ENCODE results near the gene WNT2B.
A peak's percentile ranks its signal among the peaks of the same experiment; 100 is the strongest.

Gene WNT2B

DNA sequence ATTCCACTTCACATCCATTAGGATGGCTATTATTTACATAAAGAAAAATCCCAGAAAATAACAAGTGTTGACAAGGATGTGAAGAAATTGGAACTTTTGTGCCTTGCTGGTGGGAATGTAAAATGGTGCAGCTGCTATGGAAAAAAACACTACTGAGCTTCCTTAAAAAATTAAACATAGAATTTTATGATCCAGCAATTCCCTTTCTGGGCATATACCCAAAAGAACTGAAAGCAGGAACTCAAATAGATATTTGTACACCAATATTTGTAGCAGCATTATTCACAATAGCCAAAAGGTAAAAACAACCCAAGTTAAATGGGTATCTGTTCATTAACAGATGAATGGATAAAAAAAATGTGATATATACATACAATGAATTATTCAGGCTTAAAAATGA, 45.6 kb downstream of the WNT2B start:
- no peak for DNase-seq (ENCODE audit: low read depth)
- no peak overlapping the region for H3K4me3 ChIP-seq (ENCODE audit: low read length)
- TF ChIP-seq, protein P1, sequence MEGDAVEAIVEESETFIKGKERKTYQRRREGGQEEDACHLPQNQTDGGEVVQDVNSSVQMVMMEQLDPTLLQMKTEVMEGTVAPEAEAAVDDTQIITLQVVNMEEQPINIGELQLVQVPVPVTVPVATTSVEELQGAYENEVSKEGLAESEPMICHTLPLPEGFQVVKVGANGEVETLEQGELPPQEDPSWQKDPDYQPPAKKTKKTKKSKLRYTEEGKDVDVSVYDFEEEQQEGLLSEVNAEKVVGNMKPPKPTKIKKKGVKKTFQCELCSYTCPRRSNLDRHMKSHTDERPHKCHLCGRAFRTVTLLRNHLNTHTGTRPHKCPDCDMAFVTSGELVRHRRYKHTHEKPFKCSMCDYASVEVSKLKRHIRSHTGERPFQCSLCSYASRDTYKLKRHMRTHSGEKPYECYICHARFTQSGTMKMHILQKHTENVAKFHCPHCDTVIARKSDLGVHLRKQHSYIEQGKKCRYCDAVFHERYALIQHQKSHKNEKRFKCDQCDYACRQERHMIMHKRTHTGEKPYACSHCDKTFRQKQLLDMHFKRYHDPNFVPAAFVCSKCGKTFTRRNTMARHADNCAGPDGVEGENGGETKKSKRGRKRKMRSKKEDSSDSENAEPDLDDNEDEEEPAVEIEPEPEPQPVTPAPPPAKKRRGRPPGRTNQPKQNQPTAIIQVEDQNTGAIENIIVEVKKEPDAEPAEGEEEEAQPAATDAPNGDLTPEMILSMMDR (IDR thresholded peaks at IDR 0.05; ENCODE audit: insufficient read depth, low read depth, low read length, missing control alignments), result no peak

DNA sequence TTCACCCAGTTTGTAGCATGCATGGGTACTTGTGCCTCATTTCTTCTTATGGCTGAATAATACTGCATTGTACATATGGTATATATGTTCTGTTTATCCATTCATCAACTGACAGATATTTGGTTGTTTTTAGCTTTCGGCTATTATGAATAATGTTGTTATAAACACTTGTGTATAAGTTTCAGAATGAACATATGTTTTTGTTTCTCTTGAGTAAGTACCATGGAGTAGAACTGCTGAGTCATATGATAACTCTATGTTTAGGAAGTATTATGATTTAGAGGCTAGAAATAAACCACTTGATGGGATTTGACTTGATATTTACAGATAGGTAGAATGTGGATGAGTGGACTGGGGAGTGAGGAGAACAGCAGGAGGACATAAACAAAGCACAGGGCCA, 48.6 kb downstream of the WNT2B start:
- H3K4me3 ChIP-seq (ENCODE audit: low read length), result no peak overlapping the region
- peak; percentile 5 for DNase-seq (ENCODE audit: low read depth)
- TF ChIP-seq, protein P1 (IDR thresholded peaks at IDR 0.05; ENCODE audit: insufficient read depth, low read depth, low read length, missing control alignments), result no peak

DNA sequence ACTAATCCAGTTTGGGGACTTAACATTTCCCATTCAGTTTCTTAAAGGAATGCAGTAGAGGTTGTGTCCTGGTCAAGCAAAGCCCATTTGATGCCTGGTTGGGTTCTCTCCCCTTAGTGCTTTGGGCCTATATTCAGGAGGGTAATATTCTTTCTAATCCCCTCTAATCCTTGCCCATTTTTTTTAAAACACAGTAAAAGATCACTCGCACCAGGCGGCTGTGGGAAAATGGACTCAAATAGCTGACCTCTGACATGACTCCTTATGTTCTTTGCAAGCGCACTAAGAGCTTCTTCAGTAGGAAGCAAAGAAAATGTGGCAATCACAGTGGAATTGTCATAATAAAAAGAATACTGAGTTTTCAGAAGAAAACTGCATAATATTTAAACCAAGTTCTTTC, 49.9 kb downstream of the WNT2B start:
- TF ChIP-seq, protein P1 (IDR thresholded peaks at IDR 0.05; ENCODE audit: insufficient read depth, low read depth, low read length, missing control alignments), result no peak
- H3K4me3 ChIP-seq (ENCODE audit: low read length), result no peak overlapping the region
- DNase-seq (ENCODE audit: low read depth), result no peak

DNA sequence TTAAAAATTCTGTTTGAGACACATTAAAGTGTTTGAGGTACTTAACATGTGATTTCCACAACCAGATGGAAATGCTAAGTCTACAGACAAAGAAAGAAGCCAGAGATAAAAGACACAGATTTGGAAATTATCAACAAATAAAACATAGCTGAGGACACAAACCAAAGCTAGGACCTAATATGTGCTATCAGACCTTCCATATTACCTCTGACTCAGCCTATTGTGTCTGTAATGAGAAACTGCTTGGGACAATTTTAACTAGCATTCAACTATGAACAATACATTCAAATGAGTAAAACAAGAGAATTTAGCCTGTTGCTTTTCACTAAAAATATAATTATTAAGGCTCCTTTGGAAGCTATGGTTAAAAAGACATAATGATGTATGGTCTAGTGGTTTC, 54.6 kb downstream of the WNT2B start:
- TF ChIP-seq, protein P1 (IDR thresholded peaks at IDR 0.05; ENCODE audit: insufficient read depth, low read depth, low read length, missing control alignments), result no peak
- DNase-seq (ENCODE audit: low read depth), result no peak
- no peak overlapping the region for H3K4me3 ChIP-seq (ENCODE audit: low read length)

DNA sequence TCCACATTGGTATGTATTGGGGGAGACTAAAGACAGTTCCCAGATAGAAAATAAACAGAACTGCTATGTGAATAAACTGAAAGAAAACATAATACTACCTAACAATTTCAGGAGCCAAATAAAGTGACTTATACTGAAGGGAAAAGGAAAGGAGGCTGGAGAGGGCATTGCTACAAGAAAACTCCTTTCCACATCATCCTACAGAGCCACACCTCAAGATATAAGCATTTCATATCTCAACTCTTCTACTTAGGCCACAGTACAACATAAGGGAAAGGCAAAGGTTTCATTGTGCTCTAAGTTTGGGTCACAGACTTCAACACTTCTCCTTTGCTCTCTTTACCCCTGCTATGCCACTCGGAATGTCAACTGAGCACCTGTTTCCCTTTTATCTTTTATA, 55.3 kb downstream of the WNT2B start:
- H3K4me3 ChIP-seq (ENCODE audit: low read length), result no peak overlapping the region
- no peak for DNase-seq (ENCODE audit: low read depth)
- TF ChIP-seq, protein P1 (IDR thresholded peaks at IDR 0.05; ENCODE audit: insufficient read depth, low read depth, low read length, missing control alignments), result no peak

DNA sequence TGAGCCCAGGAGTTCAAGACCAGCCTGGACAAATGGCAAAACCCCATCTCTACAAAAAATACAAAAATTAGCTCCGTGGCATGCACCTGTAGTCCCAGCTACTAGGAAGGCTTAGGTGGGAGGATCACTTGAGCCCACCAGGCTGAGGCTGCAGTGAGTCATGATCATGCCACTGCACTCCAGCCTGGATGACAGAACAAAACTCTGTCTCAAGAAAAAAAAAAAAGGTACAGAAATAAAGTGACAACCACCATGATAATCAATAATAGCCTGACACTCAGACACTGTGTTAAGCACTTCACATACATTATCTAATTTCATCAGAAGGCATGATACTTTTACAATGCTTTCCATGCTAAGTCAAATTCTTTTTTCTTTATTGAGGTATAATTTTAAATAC, 57.0 kb downstream of the WNT2B start:
- TF ChIP-seq, protein P1 (IDR thresholded peaks at IDR 0.05; ENCODE audit: insufficient read depth, low read depth, low read length, missing control alignments), result no peak
- H3K4me3 ChIP-seq (ENCODE audit: low read length), result no peak overlapping the region
- DNase-seq (ENCODE audit: low read depth), result no peak

DNA sequence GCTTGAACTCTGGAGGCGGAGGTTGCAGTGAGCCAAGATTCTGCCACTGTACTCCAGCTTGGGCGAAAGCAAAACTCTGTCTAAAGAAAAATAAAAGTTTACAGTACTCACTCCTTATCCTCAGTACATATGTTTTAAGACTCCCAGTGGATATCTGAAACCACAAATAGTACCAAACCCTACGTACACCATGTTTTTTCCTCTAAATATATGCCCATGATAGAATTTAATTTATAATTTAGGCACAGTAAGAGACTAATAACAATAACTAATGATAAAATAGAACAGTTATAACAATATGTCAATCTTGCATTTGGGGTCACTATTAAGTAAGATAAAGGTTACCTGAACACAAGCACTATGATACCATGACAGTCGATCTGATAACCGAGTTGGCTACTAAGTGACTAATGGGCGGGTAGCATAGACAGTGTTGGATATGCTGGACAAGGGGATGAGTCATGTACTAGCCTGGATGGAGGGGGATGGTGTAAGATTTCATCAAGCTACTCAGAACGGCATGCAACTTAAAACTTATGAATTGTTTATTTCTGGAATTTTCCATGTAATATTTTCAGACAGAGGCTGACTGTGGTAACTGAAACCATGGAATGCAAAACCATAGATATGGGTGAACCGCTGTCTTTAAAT, 66.5 kb downstream of the WNT2B start:
- TF ChIP-seq, protein P1 (IDR thresholded peaks at IDR 0.05; ENCODE audit: insufficient read depth, low read depth, low read length, missing control alignments), result no peak
- H3K4me3 ChIP-seq (ENCODE audit: low read length), result no peak overlapping the region
- peak; percentile 78 for DNase-seq (ENCODE audit: low read depth)
